NCI-H2081 (cell line): ENCODE measurements around the gene BDKRB1.

Source experiments
- DNase-seq, 2 experiments: peaks; one replicate each; lab custom pipeline; 2025; lab: John Stamatoyannopoulos, UW

BDKRB1 gene

GRCh38 chr14:96255501-96256366 lies at the start of gene BDKRB1:
TSS of gene BDKRB1 (plus strand) at chr14:96256210. CDS start at chr14:96263683, 7,473 bp downstream.
- no peak for DNase-seq

GRCh38 chr14:96206461-96206860 lies 49.5 kb upstream of the BDKRB1 start:
- no peak for DNase-seq

GRCh38 chr14:96207686-96208085 lies 48.3 kb upstream of the BDKRB1 start:
- DNase-seq, result no peak

DNA sequence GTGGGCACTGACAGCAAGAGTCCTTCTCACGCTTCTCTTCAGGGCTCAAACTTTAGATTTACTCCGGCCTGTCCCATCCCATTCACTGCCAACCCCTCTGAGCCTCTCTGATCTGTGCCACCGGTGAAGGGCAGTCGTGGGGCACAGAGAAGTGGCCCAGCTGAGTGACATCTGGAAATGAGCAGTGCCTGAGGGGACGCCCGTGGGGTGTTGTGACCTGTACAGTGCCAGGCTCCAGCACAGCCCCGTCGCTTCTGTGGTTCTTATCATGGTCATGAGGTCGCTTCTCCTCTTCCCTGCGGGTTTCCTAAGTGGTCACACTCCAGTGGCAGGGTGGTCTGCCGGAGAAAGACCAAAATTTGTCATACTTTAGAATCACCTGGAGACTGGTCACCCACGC lies 47.3 kb upstream of the BDKRB1 start:
- DNase-seq, result no peak

GRCh38 chr14:96212140-96212539 lies 43.9 kb upstream of the BDKRB1 start:
- no peak for DNase-seq

GRCh38 chr14:96212896-96213295 lies 43.1 kb upstream of the BDKRB1 start:
- no peak for DNase-seq

- no peak for DNase-seq
Observed at GRCh38 chr14:96213871-96214465, 42.0 kb upstream of the BDKRB1 start.

DNA sequence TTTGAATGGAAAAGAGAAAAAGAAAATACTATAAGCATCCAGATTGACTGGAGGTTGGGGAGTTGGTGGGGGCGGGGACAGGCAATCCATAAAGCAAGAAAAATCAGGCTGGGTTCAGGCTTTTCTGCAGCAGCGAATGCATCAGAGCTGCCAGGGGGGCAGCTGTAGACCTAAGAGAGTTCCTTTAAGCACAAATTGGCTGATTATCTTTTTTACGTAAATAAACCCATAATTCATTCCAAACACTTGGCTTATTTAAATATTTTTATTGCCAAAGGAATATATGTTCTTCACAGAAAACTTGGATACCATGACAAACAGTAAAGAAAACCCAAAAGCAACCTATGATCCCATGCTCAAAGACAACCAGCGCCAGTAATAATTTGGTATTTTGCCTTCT lies 41.2 kb upstream of the BDKRB1 start:
- DNase-seq, result no peak

DNA sequence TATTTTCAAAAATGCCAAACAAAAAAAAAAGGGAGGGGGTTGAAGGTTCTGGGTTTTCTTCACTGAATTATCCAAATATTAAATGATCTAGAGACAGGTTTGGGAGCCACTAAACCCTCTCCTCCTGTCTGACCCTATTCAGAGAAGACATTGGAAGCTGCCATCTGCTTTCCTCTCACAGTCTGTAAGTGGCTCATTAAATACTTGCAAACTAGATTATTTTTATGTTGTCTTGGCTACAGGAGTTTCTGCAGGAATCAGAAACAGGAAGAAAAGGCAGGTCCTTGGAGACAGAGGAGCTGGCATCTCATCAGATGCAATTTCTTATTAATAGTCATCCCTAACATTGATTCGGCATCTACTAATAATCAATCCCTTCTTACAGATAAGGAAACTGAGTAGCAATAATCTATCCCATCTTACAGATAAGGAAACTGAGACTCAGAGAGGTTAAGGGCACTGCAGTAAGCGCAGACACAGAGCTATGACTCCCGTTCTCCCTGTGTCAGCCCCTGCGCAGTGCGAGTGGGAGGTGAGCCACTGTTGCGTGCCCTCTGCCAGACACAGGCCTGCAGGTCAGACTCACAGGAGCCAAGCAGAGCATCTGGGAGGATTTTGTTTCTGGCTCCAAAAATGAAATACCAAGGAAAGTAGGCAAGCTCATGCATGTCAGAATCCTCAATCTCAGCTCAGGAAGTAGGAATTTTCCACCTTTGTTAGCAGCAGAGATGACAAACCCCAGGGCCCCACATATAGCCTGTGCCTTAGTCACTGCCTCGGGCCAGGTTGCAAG lies 40.4 kb upstream of the BDKRB1 start:
- no peak for DNase-seq

- DNase-seq, result no peak
Observed at GRCh38 chr14:96216627-96217026, 39.4 kb upstream of the BDKRB1 start.

DNA sequence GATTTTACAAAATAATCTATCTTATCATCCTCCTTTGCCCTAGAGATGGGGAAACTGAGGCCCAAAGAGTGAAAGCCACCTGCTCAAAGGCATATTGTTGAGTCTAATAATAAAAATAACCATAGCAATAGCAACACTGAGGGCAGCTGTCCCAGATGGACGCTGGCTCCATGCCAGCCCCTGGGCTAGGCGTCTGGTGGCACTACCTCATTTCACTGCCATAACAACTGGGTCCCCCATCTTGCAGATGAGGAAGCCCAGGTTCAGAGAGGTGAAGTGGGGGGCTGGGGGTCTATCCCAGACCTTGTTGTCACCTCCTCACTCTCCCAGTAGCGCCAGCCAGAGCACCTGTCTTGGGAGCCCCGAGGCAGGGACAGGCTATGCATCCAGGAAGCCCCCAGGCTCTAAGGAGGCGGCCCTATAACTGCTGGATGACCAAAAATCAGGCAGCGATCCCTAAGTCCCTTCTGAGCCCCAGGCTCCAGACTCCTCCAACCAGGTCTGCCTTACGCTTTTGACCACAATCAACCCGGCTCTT lies 38.6 kb upstream of the BDKRB1 start:
- no peak for DNase-seq

DNA sequence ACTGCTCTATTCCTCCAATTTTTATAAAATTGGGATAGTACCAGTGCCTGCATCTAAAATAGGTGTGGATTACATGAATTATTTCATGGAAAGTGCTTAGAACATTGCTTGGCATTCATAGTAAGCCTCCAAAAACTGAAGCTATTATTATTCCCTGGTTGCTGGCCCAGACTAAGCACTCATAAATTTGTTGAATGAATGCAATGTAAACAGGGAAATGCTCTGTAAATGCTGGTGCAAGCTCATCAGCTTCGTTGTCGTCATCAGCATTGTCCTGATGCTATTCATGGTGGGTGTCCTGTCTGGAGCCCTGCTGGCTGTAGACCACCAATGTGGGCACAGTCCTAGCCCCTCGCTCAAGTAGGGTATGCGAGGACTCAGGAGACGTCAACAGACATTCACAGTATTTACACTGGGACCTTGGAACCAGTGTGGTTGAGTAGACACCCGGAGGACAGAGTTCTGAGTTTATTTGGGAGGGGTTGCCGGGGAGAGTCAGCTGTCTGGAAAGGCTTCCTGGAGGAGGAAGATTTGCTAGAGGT lies 34.8 kb upstream of the BDKRB1 start:
- no peak for DNase-seq

GRCh38 chr14:96221841-96222240 lies 34.2 kb upstream of the BDKRB1 start:
- no peak for DNase-seq

DNA sequence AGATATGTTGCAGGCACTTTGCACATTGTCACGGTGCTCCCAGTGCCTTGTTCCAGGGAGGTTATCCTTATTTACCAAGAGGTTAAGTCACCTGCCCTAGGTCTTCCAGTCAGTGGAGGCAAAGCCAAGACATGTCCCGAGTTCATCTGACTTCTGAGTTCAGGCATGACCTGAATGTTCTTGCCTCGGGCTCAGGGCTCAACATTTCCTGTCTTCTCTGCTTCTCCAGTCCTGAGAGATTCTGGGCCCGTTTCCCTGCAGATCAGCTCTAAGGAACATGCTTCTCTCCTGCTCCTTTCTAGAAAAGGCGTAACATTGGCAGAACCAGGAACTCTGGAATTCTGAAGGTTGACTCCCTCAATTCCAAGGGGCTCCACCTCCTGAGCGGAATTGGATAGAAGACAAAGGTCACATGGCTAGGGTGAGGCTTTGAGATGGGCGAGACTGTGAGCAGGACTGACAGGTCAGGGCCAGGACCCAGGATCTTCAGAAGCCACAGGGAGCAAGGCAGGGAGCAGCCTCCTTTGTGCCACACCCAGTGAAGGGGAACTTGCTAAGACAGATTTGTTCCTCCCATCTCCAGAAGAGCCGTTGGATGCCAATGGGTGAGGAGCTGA lies 31.4 kb upstream of the BDKRB1 start:
- no peak for DNase-seq

- DNase-seq, result no peak
Observed at GRCh38 chr14:96225213-96225612, 30.8 kb upstream of the BDKRB1 start.

- no peak for DNase-seq
Observed at GRCh38 chr14:96225745-96226151, 30.3 kb upstream of the BDKRB1 start.

DNA sequence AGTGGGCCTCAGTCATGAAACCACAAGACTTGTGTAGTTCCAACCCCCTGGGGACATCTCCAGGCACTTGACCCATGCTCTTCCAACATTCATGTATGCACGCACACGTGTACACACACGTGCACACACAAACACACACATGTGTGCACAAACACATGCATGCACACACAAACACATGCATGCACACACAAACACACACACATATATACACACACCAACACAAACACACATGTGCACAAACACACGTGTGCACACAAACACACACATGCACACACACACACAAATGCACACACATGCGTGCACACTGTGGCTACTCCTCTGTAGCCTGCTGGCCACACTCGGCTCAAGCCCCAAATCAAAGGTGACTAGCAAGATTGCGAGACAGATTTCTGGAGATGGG lies 28.6 kb upstream of the BDKRB1 start:
- DNase-seq, result no peak

DNA sequence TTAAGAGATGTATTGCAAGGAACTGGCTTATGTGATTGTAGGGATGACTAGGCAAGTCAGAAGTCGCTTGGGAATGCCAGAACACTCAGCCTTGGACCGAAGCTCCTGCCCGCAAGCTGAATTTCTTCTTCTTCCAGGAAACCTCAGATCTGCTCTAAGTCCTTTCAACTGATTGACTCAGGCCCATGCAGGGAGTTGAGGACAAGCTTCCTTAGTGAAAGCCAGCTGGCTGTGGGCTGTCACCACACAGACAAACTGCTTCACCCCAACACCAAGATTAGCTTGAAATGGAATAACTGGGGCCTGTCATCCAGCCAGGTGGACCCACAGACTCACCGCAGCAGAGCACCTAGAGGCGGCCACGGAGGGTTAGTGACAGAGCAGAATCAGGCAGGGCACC lies 26.7 kb upstream of the BDKRB1 start:
- DNase-seq, result no peak

GRCh38 chr14:96231056-96231455 lies 25.0 kb upstream of the BDKRB1 start:
- no peak for DNase-seq

DNA sequence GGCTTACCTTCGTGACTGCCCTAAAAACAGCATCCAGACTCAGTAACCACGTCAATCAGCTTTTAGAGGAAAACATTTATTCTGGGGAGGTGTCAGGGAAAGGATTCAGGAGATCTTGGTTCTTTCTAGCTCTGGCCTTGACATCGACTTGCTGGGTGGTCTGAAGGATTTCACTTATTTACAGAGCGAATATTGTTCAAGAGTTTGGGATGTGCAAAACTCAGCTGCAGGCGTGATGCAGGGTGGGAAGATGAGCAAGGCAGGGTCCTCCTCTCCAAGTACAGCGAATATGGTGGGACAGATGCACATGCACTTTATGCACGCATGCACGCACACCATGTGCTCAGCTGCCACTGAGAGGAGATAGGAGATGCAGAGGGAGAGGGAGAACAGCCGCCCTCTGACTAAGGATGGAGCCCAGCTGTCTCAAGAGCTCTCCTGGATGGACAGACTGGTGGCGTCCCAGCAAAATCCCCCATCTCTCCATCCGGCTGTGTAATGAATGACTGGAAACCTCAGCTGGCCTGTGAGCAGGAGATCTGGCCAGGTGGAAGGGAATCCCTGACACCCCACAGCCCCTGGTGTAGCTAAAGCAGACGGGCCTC lies 24.4 kb upstream of the BDKRB1 start:
- no peak for DNase-seq

GRCh38 chr14:96232506-96232905 lies 23.5 kb upstream of the BDKRB1 start:
- DNase-seq, result no peak
